ENCODE results near the gene MAU2. TPM values are rescaled to one million over a fixed set of nuclear protein-coding genes. Genes with fewer than 3 reads are reported as not detected.
A peak's percentile ranks its signal among the peaks of the same experiment; 100 is the strongest.

MAU2 gene
- total and polyA plus RNA-seq, 2 experiments from 2014 or later = 18.9 to 62.2 TPM

GRCh38 chr19:19271828-19272599 lies 48.6 kb upstream of the MAU2 start:
- no peaks in the 10 kb centered on the region for H3K79me2 ChIP-seq (replicated peaks; ENCODE audit: insufficient read depth)
- no peak overlapping the region for H3K27ac Mint-ChIP-seq
- peaks cover 6% of the 10 kb centered on the region; the same call in 1 of the 2 replicates for H3K36me3 ChIP-seq (ENCODE audit: insufficient read depth)
- no peak overlapping the region for H3K27ac ChIP-seq (ENCODE audit: low read depth)
- peaks cover 8% of the 10 kb centered on the region; the same call in 1 of the 2 replicates for H3F3A ChIP-seq (replicated peaks; ENCODE audit: low read depth)
- ATAC-seq = no peak
- H3K4me1 ChIP-seq (ENCODE audit: insufficient read depth) = peaks cover 8% of the 10 kb centered on the region; the same call in 1 of the 2 replicates
- no peaks in the 10 kb centered on the region for H4K20me1 ChIP-seq (replicated peaks; ENCODE audit: insufficient read depth)
- H3K27me3 ChIP-seq (ENCODE audit: insufficient read depth) = no peaks in the 10 kb centered on the region
- H3K9me2 ChIP-seq (ENCODE audit: insufficient read depth) = no peaks in the 10 kb centered on the region
- peak overlapping the region; percentile 86; the same call in 1 of the 2 replicates for H2AFZ ChIP-seq
- H3K27me3 Mint-ChIP-seq (ENCODE audit: insufficient read depth, low read depth, poor library complexity) = peaks cover 25% of the 10 kb centered on the region
- H3K4me3 ChIP-seq = peak overlapping the region; percentile 60
- H3K4me1 Mint-ChIP-seq = peaks cover 9% of the 10 kb centered on the region
- H3K9me3 Mint-ChIP-seq = no peaks in the 10 kb centered on the region
- H3K4me2 ChIP-seq = peak overlapping the region; percentile 80
- peak overlapping the region; percentile 75 for H3K4me3 Mint-ChIP-seq
- TF ChIP-seq ETS1 (IDR thresholded peaks at IDR 0.05) = no peak
- TF ChIP-seq EZH2 (IDR thresholded peaks at IDR 0.05; ENCODE audit: low read depth, unreplicated experiment) = no peak
- no peak for DNase-seq (ENCODE audit: low spot score)
- H3K36me3 Mint-ChIP-seq (ENCODE audit: low read depth) = peaks cover 8% of the 10 kb centered on the region

DNA sequence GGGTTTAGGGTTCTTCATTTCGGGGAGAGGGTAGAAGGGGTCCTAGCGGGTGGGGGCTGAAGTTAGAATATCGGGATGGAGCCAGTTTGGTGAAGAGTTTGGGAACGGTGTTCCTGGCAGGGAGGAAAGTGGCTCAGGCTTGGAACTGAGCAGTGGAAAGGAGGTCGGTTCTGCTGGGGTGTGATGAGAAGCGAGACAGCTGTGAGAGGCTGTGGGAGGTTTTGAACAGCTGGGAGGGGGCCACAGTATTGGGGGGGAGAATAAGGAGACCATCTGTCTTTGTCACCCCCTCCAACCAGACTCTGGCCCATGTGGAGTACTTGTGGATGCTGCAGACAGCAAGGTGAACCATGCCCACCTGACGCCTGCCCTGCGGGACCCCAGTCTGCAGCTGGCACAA lies 46.5 kb upstream of the MAU2 start:
- ATAC-seq (no peak), DNase-seq (ENCODE audit: low spot score) (no peak)
- Histone ChIP-seq H3K27ac (ENCODE audit: low read depth) (no peak overlapping the region), H3K9me2 (ENCODE audit: insufficient read depth) (no peaks in the 10 kb centered on the region), H4K20me1 (replicated peaks; ENCODE audit: insufficient read depth) (no peaks in the 10 kb centered on the region), H3K4me2 (no peak overlapping the region), H3K79me2 (replicated peaks; ENCODE audit: insufficient read depth) (no peaks in the 10 kb centered on the region), H3K4me1 (ENCODE audit: insufficient read depth) (peaks cover 8% of the 10 kb centered on the region; the same call in 1 of the 2 replicates), H3K4me3 (no peak overlapping the region), H3K36me3 (ENCODE audit: insufficient read depth) (peaks cover 6% of the 10 kb centered on the region; the same call in 1 of the 2 replicates), H3F3A (replicated peaks; ENCODE audit: low read depth) (peaks cover 8% of the 10 kb centered on the region; the same call in 1 of the 2 replicates), H3K27me3 (ENCODE audit: insufficient read depth) (no peaks in the 10 kb centered on the region), H2AFZ (no peak overlapping the region)
- H3K27me3 Mint-ChIP-seq (ENCODE audit: insufficient read depth, low read depth, poor library complexity) = peaks cover 20% of the 10 kb centered on the region
- H3K4me3 Mint-ChIP-seq = peak overlapping the region; percentile 75; the same call in 1 of the 3 replicates
- H3K27ac Mint-ChIP-seq = no peak overlapping the region
- peaks cover 9% of the 10 kb centered on the region for H3K4me1 Mint-ChIP-seq
- H3K36me3 Mint-ChIP-seq (ENCODE audit: low read depth) = peaks cover 13% of the 10 kb centered on the region
- H3K9me3 Mint-ChIP-seq = no peaks in the 10 kb centered on the region
- TF ChIP-seq ETS1 (IDR thresholded peaks at IDR 0.05) = no peak
- TF ChIP-seq EZH2phosphoT487 (IDR thresholded peaks at IDR 0.05; ENCODE audit: unreplicated experiment) = no peak
- TF ChIP-seq CTCF (conservative IDR thresholded peaks at IDR 0.05; ENCODE audit: low read depth in 2 of 2) = no peak
- no peak for TF ChIP-seq EZH2 (IDR thresholded peaks at IDR 0.05; ENCODE audit: low read depth, unreplicated experiment)
- no peak for TF ChIP-seq REST (IDR thresholded peaks at IDR 0.05; ENCODE audit: unreplicated experiment)
- TF ChIP-seq POLR2AphosphoS5 (IDR thresholded peaks at IDR 0.05; ENCODE audit: low read depth) = no peak
- TF ChIP-seq ZNF114 (CRISPR knock-in tag; IDR thresholded peaks at IDR 0.05) = no peak
